SIG-M5 (cell line): ENCODE results near the gene TOMT.

ENCODE experiments used
- DNase-seq: peaks from one replicate; lab custom pipeline; 2025; lab: John Stamatoyannopoulos, UW

Gene TOMT

DNA sequence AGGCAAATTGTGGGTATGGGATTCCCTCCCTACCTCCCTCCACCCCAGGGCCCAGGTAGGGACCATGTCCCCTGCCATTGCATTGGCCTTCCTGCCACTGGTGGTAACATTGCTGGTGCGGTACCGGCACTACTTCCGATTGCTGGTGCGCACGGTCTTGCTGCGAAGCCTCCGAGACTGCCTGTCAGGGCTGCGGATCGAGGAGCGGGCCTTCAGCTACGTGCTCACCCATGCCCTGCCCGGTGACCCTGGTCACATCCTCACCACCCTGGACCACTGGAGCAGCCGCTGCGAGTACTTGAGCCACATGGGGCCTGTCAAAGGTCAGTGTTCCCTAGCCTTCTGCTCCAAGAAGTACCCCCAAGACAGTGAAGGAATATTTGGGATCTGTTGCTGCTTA, at the start of gene TOMT:
TSS of gene TOMT (plus strand) at position 37 of the 400 bp plus-strand sequence. CDS start at position 65, 28 bp downstream.
- DNase-seq, result no peak

DNA sequence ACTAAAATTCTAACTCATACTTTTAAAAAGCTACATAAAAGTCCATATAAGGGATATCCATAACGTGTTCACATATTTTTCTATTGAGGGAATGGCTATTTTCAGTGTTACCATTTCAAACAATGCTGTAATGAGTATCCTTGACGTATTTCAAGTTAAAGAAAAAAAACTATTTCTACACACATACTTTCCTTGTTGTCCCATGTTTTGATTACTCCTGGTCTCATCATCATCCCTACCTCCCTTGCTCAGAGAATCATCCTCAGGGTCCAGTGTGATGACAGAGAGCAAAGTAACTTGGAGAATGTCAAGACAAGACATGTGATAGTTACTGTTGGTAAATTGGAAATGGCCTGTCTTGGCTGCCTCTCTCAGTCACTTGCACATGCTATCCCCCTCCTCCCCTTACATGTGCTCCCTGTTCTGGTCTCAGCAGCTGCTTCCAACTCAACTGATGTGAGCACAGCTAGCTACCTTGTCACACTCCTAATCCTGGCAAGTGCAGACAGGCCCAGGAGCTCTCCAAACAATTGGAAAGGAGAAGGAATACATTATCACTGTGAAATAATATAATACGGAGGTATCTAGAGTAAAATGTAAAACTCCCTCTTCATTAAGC, 47.2 kb upstream of the TOMT start:
- DNase-seq, result no peak

DNA sequence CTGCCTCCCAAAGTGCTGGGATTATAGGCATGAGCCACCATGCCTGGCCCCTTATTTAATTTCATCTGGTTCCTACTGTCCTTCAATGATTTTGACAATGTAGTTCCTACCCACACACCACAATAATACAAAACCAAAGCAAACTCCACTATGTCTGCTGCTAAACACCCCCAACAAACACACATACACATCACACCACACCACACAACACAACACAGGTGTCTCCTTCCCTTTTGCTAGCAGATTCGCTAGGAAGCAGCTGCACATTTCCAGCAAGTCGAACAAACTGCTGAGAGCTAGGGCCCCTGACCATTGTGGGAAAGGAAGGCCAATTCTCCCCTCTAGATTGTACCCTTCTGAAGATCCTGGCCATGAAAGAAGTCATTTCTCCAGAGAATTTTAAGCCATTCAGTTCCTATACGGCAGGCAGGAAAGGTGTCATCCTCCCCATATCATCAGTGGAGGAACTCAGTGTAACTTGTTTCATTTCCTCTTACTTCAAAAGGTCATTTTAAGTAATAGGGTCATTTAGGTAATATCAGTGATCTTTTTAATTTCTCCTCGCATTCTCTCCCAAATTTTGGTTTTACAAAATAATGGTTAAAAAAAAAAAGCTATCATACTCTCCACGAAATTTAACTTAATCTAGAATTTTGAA, 43.9 kb upstream of the TOMT start:
- DNase-seq, result no peak

DNA sequence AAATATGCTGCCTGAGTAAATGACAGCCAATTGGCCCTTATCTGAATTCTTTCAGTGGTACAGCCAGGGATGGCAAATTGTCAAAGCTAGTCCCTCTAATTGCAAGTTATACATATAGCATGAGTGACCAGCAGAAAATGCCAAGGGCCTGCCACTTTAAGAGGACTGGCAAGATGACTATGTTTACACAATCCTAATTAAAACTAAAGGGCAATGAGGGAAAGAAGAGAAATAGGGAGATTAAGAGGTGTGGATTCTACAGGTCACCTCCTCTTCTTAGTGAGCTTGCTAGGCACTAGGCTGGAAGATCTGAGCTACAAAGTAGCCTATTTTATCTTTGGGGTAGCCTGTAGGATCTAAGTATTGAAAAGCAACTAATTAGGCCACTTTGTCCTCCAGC, 38.9 kb upstream of the TOMT start:
- DNase-seq, result no peak

DNA sequence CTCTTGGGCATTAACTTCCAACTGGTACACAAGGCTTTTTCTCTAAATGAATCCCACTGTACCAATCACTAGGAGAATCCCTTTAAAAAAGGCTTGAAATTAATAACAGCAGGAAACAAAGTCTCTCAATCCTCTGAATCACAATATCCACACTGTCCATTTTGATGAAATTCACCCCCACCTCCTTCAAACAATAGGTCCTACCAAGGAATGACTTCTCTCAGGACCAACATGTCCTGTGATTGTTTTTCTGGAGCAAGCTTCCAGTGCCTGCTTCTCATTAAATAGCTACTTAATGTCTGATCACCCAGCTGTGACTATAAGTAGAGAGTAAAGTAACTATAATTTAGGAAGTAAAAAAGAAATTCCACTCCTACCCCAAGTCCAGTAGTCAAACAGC, 38.5 kb upstream of the TOMT start:
- no peak for DNase-seq

DNA sequence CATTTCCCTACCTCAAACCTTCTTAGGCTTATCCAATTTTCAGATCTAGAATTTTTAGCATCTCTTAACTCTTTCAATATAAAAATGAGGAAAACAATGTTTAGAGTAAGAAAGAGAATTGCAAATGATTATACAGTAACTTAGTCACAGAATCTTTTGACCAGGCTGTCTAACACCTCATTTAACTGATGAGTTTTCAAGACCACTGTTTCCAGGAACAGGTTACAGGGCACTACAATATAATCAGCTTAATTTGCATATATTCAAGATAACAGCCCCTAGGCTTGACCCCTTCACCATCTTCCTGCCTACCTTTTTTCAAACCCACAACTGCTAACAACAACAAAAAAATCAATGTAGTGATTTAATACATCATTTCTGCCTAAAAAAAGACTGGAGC, 38.0 kb upstream of the TOMT start:
- DNase-seq, result no peak

- DNase-seq, result no peak
Measured at GRCh38 chr11:72069200-72069599, 36.5 kb upstream of the TOMT start.

- DNase-seq, result no peak
Measured at GRCh38 chr11:72069787-72070251, 35.9 kb upstream of the TOMT start.

GRCh38 chr11:72070491-72070890, 35.2 kb upstream of the TOMT start:
- DNase-seq, result no peak

- no peak for DNase-seq
Measured at GRCh38 chr11:72072348-72072747, 33.4 kb upstream of the TOMT start.

DNA sequence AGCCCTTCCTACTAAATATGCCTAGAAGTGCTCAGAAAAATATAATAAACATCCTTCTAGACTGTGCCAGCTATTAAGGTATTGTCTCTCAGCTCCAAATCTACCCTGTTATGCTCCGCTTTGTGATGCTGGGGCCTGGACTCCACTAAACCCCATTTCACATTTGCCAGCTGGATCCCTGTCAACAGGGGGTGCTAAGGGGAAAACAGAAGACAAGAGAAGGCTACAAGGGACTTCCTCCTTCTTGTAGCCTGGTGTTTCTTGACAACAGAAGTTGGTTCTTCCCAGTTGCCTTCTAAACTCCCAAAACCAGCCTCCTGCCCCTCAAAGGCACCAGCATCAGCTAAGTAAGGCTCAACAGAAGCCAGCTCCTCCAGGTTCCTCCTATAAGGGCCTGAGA, 30.6 kb upstream of the TOMT start:
- no peak for DNase-seq

GRCh38 chr11:72075756-72076155, 30.0 kb upstream of the TOMT start:
- DNase-seq, result no peak

- no peak for DNase-seq
Measured at GRCh38 chr11:72078477-72078876, 27.2 kb upstream of the TOMT start.

DNA sequence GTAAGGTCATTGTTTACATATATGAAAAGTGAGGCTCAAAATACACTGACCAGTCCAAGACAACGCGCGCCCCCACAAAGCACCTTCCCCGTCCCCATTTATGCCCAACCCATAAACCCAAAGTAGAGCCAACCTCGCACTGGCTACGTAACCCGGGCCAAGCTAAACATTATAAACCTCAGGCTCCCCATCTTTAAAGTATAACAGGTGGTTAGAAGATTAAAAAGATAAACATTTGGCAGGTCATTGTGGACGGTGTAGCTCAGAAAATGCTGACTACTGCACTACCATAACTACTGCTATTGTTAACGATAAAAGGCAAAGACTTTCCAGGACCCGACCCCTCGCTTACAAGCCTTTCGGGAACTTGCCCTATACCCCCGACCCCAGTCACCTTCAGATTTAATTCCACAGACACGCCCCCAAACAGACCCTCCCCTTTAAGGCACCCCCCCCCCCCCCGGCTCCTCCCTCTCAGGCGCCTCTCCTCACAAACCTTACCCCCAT, 25.9 kb upstream of the TOMT start:
- no peak for DNase-seq

- DNase-seq, result peak; percentile 99
Measured at GRCh38 chr11:72080326-72081183, 25.2 kb upstream of the TOMT start, which contains the start of the genes LRRC51 and NUMA1. Gene LRRC51, plus strand, starts transcription at chr11:72080850. Its CDS starts 8,234 bp downstream, at chr11:72089084. Gene NUMA1, minus strand, starts transcription at chr11:72080542. Its CDS starts 44,599 bp downstream, at chr11:72035943.

- DNase-seq, result no peak
Measured at GRCh38 chr11:72081184-72081644, 24.5 kb upstream of the TOMT start.

GRCh38 chr11:72081821-72082453, 23.8 kb upstream of the TOMT start:
- DNase-seq, result no peak

DNA sequence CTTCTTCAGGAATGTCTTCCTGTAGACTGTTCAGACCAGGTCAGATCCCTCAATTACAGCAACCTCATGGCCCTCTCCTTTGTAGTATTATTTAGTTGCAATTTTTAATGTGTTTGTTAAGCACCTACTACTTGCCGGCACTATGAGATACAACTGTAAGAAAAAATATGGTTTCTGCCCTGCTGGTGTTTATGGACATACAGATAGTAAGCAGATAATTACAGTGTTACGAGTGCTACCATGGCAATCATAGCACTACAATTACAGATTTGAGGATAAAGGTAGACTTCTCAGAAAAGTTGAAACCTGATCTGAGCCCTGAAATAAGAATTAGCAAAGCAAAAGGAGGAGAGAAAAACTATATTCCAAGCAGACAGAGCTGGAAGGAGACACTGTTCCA, 22.3 kb upstream of the TOMT start:
- no peak for DNase-seq

DNA sequence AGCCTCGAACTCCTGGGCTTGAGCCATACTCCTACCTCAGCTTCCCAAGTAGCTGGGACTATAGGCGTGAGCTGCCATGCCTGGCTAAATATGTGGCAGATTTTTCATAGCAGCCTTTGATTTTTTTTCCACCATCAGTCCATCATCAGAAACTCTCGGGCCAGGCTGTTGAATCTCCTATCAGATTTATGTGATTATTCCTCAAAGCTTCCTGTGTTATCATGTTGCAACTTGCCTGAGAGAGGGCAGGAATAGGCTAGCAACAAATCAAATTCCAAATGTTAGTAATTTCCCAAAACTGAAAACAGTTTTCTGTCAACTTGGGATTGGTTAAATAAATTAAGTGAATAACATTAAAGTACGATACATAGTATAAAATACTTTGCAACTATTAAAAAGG, 21.6 kb upstream of the TOMT start:
- DNase-seq, result no peak

DNA sequence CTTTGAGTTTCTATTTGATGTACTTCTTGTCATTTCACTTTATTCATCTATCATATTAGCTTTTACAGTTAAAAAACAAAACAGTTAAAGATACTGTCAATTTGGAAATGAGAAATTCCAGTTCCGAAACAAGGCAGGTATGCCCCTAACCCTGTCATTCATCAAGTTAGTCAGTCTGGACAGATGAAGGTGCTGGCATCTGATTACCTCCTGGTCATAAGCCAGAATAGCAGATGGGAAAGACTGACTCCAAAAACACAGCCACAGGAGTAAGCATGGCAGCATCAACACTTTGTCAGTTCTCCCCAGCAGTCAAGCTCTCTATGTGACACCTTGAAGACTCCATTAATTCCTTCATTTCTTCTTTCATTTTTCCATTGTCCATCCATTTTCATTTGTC, 20.8 kb upstream of the TOMT start:
- DNase-seq, result no peak

DNA sequence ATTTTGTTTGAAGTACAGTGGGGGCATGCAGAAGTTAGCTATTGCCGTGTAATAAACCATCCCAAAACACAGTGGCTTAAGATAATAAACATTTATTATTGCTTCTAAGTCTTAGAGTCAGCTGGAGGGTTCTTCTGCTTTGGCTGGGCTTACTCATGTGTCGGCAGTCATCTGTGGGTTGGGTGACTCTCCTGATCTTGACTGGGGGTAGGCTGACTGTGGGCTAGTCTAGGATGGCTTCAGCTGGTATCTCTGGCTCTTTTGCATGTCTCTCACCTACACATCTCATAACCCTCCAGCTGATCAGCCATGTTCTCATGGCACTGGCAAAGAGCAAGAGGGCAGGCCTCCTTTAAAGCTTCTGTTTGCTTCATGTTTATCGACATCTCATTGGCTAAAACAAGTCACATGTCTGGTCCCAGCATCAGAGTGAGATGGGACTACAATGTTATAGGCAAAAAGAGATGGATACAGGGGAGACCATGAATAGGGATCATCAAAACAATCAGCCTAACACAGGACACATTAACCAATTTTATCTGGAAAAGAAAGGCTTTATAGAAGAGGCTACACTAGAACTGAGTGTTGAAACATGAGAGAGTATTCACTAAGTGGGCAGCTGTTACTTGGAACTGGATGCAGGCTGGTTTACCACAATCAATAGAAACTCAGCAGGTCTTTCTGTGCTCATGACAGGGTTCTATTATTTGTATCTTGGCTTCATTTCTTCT, 19.9 kb upstream of the TOMT start:
- DNase-seq, result no peak
